GM19467 (cell line): ENCODE data around the gene CAST.
A peak's percentile ranks its signal among the peaks of the same experiment; 100 is the strongest.
"Not testable (repeated sequence)": the region's sequence is repeated elsewhere in the genome, so short reads cannot be mapped to it uniquely, and the experiment has no call there.

Source experiments
- ATAC-seq: cut with Tn5 transposase; IDR thresholded peaks from one replicate; pipeline ENCODE4 v1.9.1; 2021; ENCODE audit warnings: mild to moderate bottlenecking, moderate library complexity; ENCODE audit not compliant: unreplicated experiment

Gene CAST

GRCh38 chr5:96775689-96776088 is 113.5 kb downstream of the CAST start:
- no peak for ATAC-seq

GRCh38 chr5:96776621-96777020 is 114.4 kb downstream of the CAST start:
- no peak for ATAC-seq

- ATAC-seq: no peak
These were observed 116.2 kb downstream of the CAST start for GRCh38 chr5:96778409-96778808.

- ATAC-seq: no peak
These were observed 118.5 kb downstream of the CAST start for GRCh38 chr5:96780626-96781025.

GRCh38 chr5:96781031-96781971 is 119.1 kb downstream of the CAST start:
- no peak for ATAC-seq

GRCh38 chr5:96783326-96783725 is 121.2 kb downstream of the CAST start:
- ATAC-seq: no peak

- no peak for ATAC-seq
These were observed 123.3 kb downstream of the CAST start for GRCh38 chr5:96785326-96786109.

- ATAC-seq: no peak
These were observed 126.1 kb downstream of the CAST start for GRCh38 chr5:96788112-96788749.

GRCh38 chr5:96789794-96790330 is 127.7 kb downstream of the CAST start:
- no peak for ATAC-seq

GRCh38 chr5:96790961-96791504 is 128.9 kb downstream of the CAST start:
- ATAC-seq: no peak

GRCh38 chr5:96794757-96795156 is 132.6 kb downstream of the CAST start:
- no peak for ATAC-seq

- no peak for ATAC-seq
These were observed 133.4 kb downstream of the CAST start for GRCh38 chr5:96795626-96796025.

- ATAC-seq: no peak
These were observed 134.3 kb downstream of the CAST start for GRCh38 chr5:96796434-96796833.

GRCh38 chr5:96801718-96802117 is 139.5 kb downstream of the CAST start:
- ATAC-seq: not testable (repeated sequence)

- ATAC-seq: peak; percentile 32
These were observed 145.0 kb downstream of the CAST start for GRCh38 chr5:96807075-96807654.

- ATAC-seq: no peak
These were observed 146.3 kb downstream of the CAST start for GRCh38 chr5:96808541-96808828.

- no peak for ATAC-seq
These were observed 146.8 kb downstream of the CAST start for GRCh38 chr5:96808868-96809558.

GRCh38 chr5:96809921-96810320 is 147.7 kb downstream of the CAST start:
- no peak for ATAC-seq

GRCh38 chr5:96812851-96813250 is 150.7 kb downstream of the CAST start:
- ATAC-seq: no peak

- no peak for ATAC-seq
These were observed 151.9 kb downstream of the CAST start for GRCh38 chr5:96814041-96814440.
